GM23338 (cell line): Measurements from ENCODE around the gene EYA4. TPM values are rescaled to one million over a fixed set of nuclear protein-coding genes. Genes with fewer than 3 reads are reported as not detected.

Source experiments
- ATAC-seq: fragments of 200-7000 bp; cut with Tn5 transposase; 3 replicates; pipeline ENCODE4 v1.9.1; 2020
- DNase-seq: peaks from one replicate; pipeline ENCODE4 v3.0.0-alpha.2; 2015; ENCODE audit warnings: low spot score
- H2AFZ ChIP-seq: fragments of 200-600 bp; sonication (generic); 2 replicates; pipeline ENCODE4 v1.8.0; 2016; ENCODE audit warnings: antibody characterized with exemption, mild to moderate bottlenecking, moderate library complexity
- H3F3A ChIP-seq: fragments of 200-600 bp; sonication (generic); replicated peaks from 2 replicates; pipeline ENCODE4 v1.8.0; 2017; ENCODE audit warnings: antibody characterized with exemption, mixed run types, low read depth
- H3K27ac ChIP-seq: fragments of 200-600 bp; sonication (generic); 2 replicates; pipeline ENCODE4 v1.6.1; 2016; ENCODE audit warnings: low read depth
- H3K27me3 ChIP-seq: fragments of 200-600 bp; sonication (generic); 2 replicates; pipeline ENCODE4 v1.8.0; 2016; ENCODE audit warnings: mild to moderate bottlenecking, mixed run types, moderate library complexity; ENCODE audit not compliant: insufficient read depth
- H3K36me3 ChIP-seq: fragments of 200-600 bp; sonication (generic); 2 replicates; pipeline ENCODE4 v1.8.0; 2016; ENCODE audit warnings: mild to moderate bottlenecking; ENCODE audit not compliant: insufficient read depth
- H3K4me1 ChIP-seq: fragments of 200-600 bp; sonication (generic); 2 replicates; pipeline ENCODE4 v1.8.0; 2016; ENCODE audit warnings: mild to moderate bottlenecking, moderate library complexity; ENCODE audit not compliant: insufficient read depth
- H3K4me2 ChIP-seq: fragments of 200-600 bp; sonication (generic); 2 replicates; pipeline ENCODE4 v1.7.1; 2017; ENCODE audit warnings: mixed run types
- H3K4me3 ChIP-seq: fragments of 200-600 bp; sonication (generic); 2 replicates; pipeline ENCODE4 v1.6.1; 2016; ENCODE audit warnings: mixed run types
- H3K79me2 ChIP-seq: fragments of 200-600 bp; sonication (generic); replicated peaks from 2 replicates; pipeline ENCODE4 v1.8.0; 2017; ENCODE audit warnings: mild to moderate bottlenecking; ENCODE audit not compliant: insufficient read depth
- H3K9me2 ChIP-seq: fragments of 200-600 bp; sonication (generic); 2 replicates; pipeline ENCODE4 v1.8.0; 2017; ENCODE audit not compliant: insufficient read depth
- H4K20me1 ChIP-seq: fragments of 200-600 bp; sonication (generic); replicated peaks from 2 replicates; pipeline ENCODE4 v1.8.0; 2017; ENCODE audit warnings: mild to moderate bottlenecking; ENCODE audit not compliant: insufficient read depth
- H3K27ac Mint-ChIP-seq: 2 replicates; pipeline ENCODE4 v1.8.0; 2020; ENCODE audit warnings: inconsistent platforms, mild to moderate bottlenecking, moderate library complexity, mixed read lengths
- H3K27me3 Mint-ChIP-seq: 3 replicates; pipeline ENCODE4 v1.8.0; 2022; ENCODE audit warnings: low read depth, mild to moderate bottlenecking, moderate library complexity, mixed read lengths, inconsistent platforms; ENCODE audit not compliant: insufficient read depth, poor library complexity
- H3K36me3 Mint-ChIP-seq: 3 replicates; pipeline ENCODE4 v1.8.0; 2021; ENCODE audit warnings: low read depth, mild to moderate bottlenecking, inconsistent platforms, moderate library complexity, mixed read lengths
- H3K4me1 Mint-ChIP-seq: 3 replicates; pipeline ENCODE4 v1.8.0; 2020; ENCODE audit warnings: mild to moderate bottlenecking, inconsistent platforms, mixed read lengths
- H3K4me3 Mint-ChIP-seq: 3 replicates; pipeline ENCODE4 v1.8.0; 2021; ENCODE audit warnings: moderate library complexity, mild to moderate bottlenecking, inconsistent platforms, mixed read lengths
- H3K9me3 Mint-ChIP-seq: 3 replicates; pipeline ENCODE4 v1.8.0; 2020; ENCODE audit warnings: moderate library complexity, mild to moderate bottlenecking, inconsistent platforms, mixed read lengths
- CREB1 ChIP-seq: fragments of 250-450 bp; sonication (Bioruptor Pico); IDR thresholded peaks from 2 replicates; pipeline ENCODE4 v1.5.0; 2020; ENCODE audit warnings: low read depth, mild to moderate bottlenecking, moderate library complexity
- CTCF ChIP-seq, 2 experiments: fragments of 200-600 bp in 1 of 2; sonication (generic) in 1 of 2; conservative IDR thresholded peaks; 2 replicates each; pipeline versions ENCODE4 v1.5.1 to v1.6.1; 2016 to 2017; ENCODE audit warnings: antibody characterized with exemption in 2 of 2, low read depth in 2 of 2, mild to moderate bottlenecking in 2 of 2, moderate library complexity in 1 of 2
- ETS1 ChIP-seq: IDR thresholded peaks from 2 replicates; pipeline ENCODE4 v1.6.1; 2016; ENCODE audit warnings: antibody characterized with exemption
- EZH2 ChIP-seq: fragments of 200-600 bp; sonication (generic); IDR thresholded peaks from one replicate; pipeline ENCODE4 v1.8.0; 2017; ENCODE audit warnings: antibody characterized with exemption, mild to moderate bottlenecking, low read depth; ENCODE audit not compliant: unreplicated experiment
- EZH2phosphoT487 ChIP-seq: fragments of 200-600 bp; sonication (generic); IDR thresholded peaks from one replicate; pipeline ENCODE4 v1.8.1; 2018; ENCODE audit warnings: antibody characterized with exemption; ENCODE audit not compliant: unreplicated experiment
- JUNB ChIP-seq: IDR thresholded peaks from one replicate; pipeline ENCODE4 v1.6.1; 2016; ENCODE audit warnings: antibody characterized with exemption; ENCODE audit not compliant: unreplicated experiment
- NANOG ChIP-seq: IDR thresholded peaks from 2 replicates; pipeline ENCODE4 v1.6.1; 2016; ENCODE audit warnings: antibody characterized with exemption, borderline replicate concordance
- POLR2AphosphoS5 ChIP-seq: IDR thresholded peaks from 2 replicates; pipeline ENCODE4 v1.6.1; 2016; ENCODE audit warnings: antibody characterized with exemption, low read depth
- REST ChIP-seq: IDR thresholded peaks from one replicate; pipeline ENCODE4 v1.6.1; 2018; ENCODE audit warnings: antibody characterized with exemption; ENCODE audit not compliant: unreplicated experiment
- STAT1 ChIP-seq: IDR thresholded peaks from one replicate; pipeline ENCODE4 v1.6.1; 2016; ENCODE audit warnings: antibody characterized with exemption; ENCODE audit not compliant: unreplicated experiment
- ZNF114 ChIP-seq: fragments of 250-450 bp; sonication (Bioruptor Pico); IDR thresholded peaks from 2 replicates; pipeline ENCODE4 v1.5.0; 2020; ENCODE audit warnings: mild to moderate bottlenecking, moderate library complexity
- ZNF331 ChIP-seq: fragments of 250-450 bp; sonication (Bioruptor Pico); IDR thresholded peaks from 2 replicates; pipeline ENCODE4 v1.5.0; 2020; ENCODE audit warnings: low read depth, mild to moderate bottlenecking, moderate library complexity
- ZNF462 ChIP-seq: fragments of 250-450 bp; sonication (Bioruptor Pico); IDR thresholded peaks from 2 replicates; pipeline ENCODE4 v1.5.0; 2020; ENCODE audit warnings: mild to moderate bottlenecking, moderate library complexity
- polyA plus RNA-seq: library from polyadenylated mRNA; unstranded; fragments of >200 nt; fragmentation: Nextera tagmentation; extraction: Ambion mirVana; gene quantifications from 2 replicates; pipeline ENCODE4 v1.2.1, GENCODE V29; 2016
- total RNA-seq: library from RNA; depleted of rRNA; stranded (reverse); fragments of >200 nt; shearing (Covaris generic); gene quantifications from 2 replicates; pipeline ENCODE4 v1.2.3, GENCODE V29; 2014

EYA4 gene
- total and polyA plus RNA-seq, 2 experiments from 2014 or later: 0.05 to 0.21 TPM

- no peak for TF ChIP-seq EZH2phosphoT487
- TF ChIP-seq CREB1 (CRISPR knock-in tag): no peak
- no peak for TF ChIP-seq CTCF (conservative IDR thresholded peaks at IDR 0.05; ENCODE audit: low read depth in 2 of 2)
- TF ChIP-seq ETS1: no peak
- no peak for TF ChIP-seq ZNF114 (CRISPR knock-in tag)
- no peak for TF ChIP-seq POLR2AphosphoS5
- no peak for TF ChIP-seq EZH2
- TF ChIP-seq NANOG: no peak
- TF ChIP-seq ZNF462 (CRISPR knock-in tag): no peak
- TF ChIP-seq STAT1: no peak
- TF ChIP-seq REST: no peak
- TF ChIP-seq ZNF331 (CRISPR knock-in tag): no peak
- TF ChIP-seq JUNB: no peak
- Histone ChIP-seq H3K4me1 (no peaks in the 10 kb centered on the region), H3K36me3 (no peaks in the 10 kb centered on the region), H3K4me2 (no peak overlapping the region), H3K79me2 (no peaks in the 10 kb centered on the region), H3K9me2 (0 out of 2 replicates have a peak, but pooled peaks cover 3% of the 10 kb centered on the region), H3K27ac (no peak overlapping the region), H2AFZ (no peak overlapping the region), H3F3A (no peaks in the 10 kb centered on the region), H3K4me3 (no peak overlapping the region), H3K27me3 (no peaks in the 10 kb centered on the region), H4K20me1 (no peaks in the 10 kb centered on the region)
- H3K27ac Mint-ChIP-seq: no peak overlapping the region
- H3K9me3 Mint-ChIP-seq: no peaks in the 10 kb centered on the region
- ATAC-seq (no peak), DNase-seq (no peak)
- peaks cover 4% of the 10 kb centered on the region; the same call in 2 of the 3 replicates for H3K4me1 Mint-ChIP-seq
- H3K4me3 Mint-ChIP-seq: no peak overlapping the region
- H3K36me3 Mint-ChIP-seq: no peaks in the 10 kb centered on the region
- peaks cover 3% of the 10 kb centered on the region for H3K27me3 Mint-ChIP-seq
Observed at GRCh38 chr6:133539502-133540259, 298.5 kb downstream of the EYA4 start.
